ENCODE data around the gene KLHL36.

DNA sequence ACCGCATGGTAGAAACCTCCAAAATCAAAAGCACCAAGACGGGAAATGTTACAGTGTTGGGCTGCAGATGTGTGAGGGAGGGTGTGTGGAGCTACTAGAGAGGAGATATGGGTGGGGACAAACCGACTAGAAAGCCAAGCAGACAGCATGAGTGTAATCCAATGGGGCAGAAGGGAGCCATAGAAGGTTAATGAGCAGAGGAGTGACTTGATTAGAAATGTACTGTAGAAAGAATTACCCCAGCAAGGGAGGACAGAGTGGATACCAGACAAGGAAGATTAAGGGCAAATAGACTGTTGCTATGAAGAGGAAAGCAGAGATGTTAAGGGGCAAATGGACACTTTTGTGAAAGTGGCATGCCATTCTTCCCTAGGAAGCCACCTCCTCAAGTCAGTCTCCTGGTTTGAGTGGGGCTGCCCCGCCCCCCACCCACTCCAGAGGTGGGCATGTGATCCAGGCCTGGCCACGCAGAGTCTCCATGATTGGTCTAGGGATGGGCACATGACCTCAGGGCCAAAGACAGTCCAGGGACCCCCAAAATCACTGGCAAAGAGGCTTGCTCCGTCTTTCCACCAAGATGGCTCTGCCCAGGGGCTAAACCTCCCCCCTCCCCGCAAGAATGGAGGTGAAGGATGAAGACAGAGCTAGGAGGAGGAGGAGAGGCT lies 34.8 kb upstream of the KLHL36 start:
- TF ChIP-seq, protein P1, sequence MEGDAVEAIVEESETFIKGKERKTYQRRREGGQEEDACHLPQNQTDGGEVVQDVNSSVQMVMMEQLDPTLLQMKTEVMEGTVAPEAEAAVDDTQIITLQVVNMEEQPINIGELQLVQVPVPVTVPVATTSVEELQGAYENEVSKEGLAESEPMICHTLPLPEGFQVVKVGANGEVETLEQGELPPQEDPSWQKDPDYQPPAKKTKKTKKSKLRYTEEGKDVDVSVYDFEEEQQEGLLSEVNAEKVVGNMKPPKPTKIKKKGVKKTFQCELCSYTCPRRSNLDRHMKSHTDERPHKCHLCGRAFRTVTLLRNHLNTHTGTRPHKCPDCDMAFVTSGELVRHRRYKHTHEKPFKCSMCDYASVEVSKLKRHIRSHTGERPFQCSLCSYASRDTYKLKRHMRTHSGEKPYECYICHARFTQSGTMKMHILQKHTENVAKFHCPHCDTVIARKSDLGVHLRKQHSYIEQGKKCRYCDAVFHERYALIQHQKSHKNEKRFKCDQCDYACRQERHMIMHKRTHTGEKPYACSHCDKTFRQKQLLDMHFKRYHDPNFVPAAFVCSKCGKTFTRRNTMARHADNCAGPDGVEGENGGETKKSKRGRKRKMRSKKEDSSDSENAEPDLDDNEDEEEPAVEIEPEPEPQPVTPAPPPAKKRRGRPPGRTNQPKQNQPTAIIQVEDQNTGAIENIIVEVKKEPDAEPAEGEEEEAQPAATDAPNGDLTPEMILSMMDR (IDR thresholded peaks at IDR 0.05): no peak
- TF ChIP-seq TCF7L2 (IDR thresholded peaks at IDR 0.05; ENCODE audit: low read depth, low read length) (no peak), POLR2AphosphoS5 (IDR thresholded peaks at IDR 0.05; ENCODE audit: low read depth, low read length) (no peak), SIN3A (IDR thresholded peaks at IDR 0.05; ENCODE audit: borderline replicate concordance, insufficient read depth, low read depth, low read length) (no peak)
- TF ChIP-seq, protein P2, sequence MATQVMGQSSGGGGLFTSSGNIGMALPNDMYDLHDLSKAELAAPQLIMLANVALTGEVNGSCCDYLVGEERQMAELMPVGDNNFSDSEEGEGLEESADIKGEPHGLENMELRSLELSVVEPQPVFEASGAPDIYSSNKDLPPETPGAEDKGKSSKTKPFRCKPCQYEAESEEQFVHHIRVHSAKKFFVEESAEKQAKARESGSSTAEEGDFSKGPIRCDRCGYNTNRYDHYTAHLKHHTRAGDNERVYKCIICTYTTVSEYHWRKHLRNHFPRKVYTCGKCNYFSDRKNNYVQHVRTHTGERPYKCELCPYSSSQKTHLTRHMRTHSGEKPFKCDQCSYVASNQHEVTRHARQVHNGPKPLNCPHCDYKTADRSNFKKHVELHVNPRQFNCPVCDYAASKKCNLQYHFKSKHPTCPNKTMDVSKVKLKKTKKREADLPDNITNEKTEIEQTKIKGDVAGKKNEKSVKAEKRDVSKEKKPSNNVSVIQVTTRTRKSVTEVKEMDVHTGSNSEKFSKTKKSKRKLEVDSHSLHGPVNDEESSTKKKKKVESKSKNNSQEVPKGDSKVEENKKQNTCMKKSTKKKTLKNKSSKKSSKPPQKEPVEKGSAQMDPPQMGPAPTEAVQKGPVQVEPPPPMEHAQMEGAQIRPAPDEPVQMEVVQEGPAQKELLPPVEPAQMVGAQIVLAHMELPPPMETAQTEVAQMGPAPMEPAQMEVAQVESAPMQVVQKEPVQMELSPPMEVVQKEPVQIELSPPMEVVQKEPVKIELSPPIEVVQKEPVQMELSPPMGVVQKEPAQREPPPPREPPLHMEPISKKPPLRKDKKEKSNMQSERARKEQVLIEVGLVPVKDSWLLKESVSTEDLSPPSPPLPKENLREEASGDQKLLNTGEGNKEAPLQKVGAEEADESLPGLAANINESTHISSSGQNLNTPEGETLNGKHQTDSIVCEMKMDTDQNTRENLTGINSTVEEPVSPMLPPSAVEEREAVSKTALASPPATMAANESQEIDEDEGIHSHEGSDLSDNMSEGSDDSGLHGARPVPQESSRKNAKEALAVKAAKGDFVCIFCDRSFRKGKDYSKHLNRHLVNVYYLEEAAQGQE (IDR thresholded peaks at IDR 0.05; ENCODE audit: insufficient read depth in 1 of 2, low read depth in 2 of 2, low read length in 1 of 2): no peak
